ENCODE data around the gene AHNAK.

Gene AHNAK

DNA sequence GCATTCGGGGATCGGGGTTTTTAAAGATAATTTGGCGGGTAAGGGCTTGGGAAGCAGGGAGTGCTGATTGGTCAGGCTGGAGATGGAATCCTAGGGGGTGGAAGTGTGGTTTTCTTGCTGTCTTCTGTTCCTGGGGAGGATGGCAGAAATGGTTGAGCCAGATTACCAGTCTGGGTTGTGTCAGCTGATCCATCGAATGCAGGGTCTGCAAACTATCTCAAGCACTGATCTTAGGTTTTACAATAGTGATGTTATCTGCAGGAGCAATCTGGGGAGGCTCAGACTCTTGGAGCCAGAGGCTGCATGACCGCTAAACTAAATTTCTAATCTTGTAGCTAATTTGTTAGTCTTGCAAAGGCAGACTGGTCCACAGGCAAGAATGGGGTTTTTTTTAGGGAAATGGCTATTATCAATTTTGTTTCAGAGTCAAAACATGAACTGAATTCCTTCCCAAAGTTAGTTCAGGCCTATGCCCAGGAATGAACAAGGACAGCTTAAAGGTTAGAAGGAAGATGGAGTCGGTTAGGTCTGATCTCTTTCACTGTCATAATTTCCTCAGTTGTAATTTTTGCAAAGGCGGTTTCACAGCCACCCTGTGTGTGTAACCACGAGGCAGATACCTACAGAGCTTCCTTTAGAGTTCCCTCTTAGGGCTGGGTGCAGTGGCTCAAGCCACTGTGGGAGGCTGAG lies 117.6 kb downstream of the AHNAK start:
- DNase-seq = no peak

GRCh38 chr11:62427630-62428233 lies 118.9 kb downstream of the AHNAK start:
- DNase-seq = no peak

- no peak for DNase-seq
Observed at GRCh38 chr11:62423012-62423411, 123.6 kb downstream of the AHNAK start.

- DNase-seq = no peak
Observed at GRCh38 chr11:62421996-62422395, 124.6 kb downstream of the AHNAK start.

- DNase-seq = no peak
Observed at GRCh38 chr11:62420882-62421281, 125.7 kb downstream of the AHNAK start.

GRCh38 chr11:62419943-62420342 lies 126.7 kb downstream of the AHNAK start:
- DNase-seq = no peak

DNA sequence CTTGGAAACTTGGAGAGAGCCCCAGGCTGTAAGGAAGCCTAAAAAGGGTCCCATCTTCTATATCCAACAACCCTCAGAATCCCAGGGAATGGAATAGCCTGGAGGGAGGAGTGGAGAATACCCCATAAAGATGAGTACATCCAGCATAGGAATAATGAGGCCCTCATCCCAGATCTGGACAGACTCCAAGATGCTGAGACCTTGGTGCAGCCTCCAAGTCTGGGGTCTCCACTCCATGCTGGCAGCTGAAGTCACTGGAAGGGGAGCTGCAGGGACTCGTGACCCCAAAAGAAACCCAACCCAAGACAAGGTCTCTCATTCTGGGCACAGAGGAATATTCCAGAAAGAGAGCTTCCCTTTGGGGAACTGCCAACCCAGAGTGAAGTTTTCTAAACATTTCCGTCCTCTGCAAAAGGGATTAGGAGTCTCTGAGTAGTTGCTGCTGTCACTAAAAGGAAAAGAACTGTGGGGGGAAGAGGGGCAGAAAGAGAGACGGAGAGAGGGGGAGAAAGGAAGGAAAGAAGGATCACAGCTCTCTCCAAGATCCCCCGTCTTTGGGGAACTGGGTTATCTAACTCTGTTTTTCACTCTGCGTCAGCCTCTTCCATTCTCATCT lies 127.2 kb downstream of the AHNAK start:
- DNase-seq = no peak

DNA sequence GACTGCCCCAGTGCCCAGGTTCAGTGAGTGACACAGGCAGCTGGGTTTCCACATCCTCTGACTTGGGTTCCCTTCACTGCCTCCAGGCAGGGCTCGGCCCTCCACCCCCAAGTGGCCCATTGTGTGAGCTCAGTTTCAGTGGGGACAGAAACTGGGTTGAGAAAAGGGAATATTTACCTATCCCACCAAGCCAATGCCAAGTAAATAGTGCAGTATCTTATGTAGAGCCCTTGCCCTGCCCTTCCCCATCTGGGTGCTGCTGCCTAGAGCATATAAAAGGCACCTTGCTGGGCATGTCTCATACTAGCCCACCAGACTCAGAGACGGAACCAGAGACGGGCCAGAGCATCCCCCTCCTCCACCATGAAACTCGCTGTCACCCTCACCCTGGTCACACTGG lies 127.9 kb downstream of the AHNAK start, which contains the start of gene SCGB1A1:
TSS of gene SCGB1A1 (plus strand) at position 301 of the 400 bp plus-strand sequence. CDS start at position 364, 63 bp downstream.
- no peak for DNase-seq

DNA sequence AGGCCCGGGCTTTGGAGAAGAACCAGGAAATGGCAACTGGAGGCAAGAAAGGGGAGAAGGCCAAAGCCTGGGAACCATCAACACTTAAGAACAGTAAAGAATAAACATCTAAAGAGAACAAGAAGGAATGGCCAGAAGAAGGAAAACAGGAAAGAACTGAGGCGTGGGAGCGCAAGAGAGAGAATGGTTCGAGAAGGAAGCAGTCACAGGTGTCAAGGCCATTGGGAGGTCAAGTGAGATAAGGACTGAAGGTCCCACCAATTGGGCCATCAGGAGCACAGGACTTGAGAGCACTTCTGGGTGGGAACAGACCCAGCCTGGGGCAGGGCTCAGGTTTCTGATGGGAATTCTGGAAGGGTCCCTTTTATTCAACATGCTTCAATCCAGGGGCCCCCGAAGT lies 128.5 kb downstream of the AHNAK start:
- DNase-seq = no peak

GRCh38 chr11:62416596-62416995 lies 130.0 kb downstream of the AHNAK start:
- DNase-seq = no peak

- peak; percentile 32 for DNase-seq
Observed at GRCh38 chr11:62413060-62413696, 133.4 kb downstream of the AHNAK start.

- DNase-seq = no peak
Observed at GRCh38 chr11:62411524-62411923, 135.1 kb downstream of the AHNAK start.

GRCh38 chr11:62410972-62411371 lies 135.6 kb downstream of the AHNAK start:
- DNase-seq = no peak

DNA sequence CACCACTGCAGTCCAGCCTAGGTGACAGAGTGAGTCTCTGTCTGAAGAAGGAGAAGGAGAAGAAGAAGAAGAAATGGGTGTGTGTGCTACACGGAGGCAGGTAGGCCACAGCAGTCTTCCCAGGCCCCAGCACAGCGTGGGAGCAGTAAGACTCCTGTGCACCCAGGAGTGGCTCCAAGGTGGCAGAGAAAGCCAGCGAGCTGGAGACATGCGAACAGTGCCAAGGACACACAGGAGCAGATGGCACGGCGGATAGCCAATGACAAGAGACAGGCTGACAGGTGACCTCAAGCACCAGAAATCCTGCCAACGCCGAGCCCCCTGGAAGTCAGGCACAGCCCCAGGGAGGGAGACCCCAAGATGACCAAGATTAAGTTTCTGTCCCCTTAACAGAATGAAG lies 136.8 kb downstream of the AHNAK start:
- peak; percentile 37 for DNase-seq

DNA sequence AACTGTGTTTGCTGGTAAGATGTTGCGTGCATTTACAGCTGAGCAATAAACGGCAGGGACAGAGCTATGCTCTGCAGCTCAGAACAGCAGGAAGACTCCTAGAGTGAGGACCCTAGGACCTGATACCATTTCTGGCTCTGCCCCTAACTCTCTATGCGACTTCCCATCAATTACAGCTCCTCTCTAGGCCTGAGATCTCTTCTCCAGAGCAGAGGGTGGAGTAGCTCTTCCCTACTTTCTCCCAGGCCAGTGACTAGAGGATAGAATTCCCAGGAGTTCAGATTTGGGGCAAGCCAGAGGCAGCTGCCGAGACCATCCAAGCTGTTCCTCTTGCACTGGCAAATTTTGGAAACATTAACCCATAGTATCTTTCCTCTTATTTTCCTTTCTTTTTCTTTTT lies 140.6 kb downstream of the AHNAK start:
- DNase-seq = peak; percentile 63

DNA sequence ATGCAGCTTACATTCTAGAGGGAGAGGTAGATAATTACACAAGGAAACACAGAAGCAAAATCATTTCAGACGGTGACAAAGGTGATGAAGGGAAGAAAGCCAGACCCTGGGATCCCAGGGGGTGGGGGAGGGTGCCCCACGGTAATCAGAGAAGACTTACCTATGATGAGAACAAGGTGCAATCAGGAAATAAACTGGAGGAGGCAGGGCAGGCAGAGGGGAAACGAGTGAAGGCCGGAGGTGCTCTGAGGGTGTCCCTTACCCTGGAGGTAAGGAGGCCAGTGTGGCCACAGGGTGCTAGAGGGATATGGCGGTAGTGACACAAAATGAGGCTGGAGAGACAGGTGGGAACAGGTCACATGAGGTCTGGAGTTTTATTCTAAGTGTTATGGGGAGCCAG lies 141.7 kb downstream of the AHNAK start:
- DNase-seq = no peak

DNA sequence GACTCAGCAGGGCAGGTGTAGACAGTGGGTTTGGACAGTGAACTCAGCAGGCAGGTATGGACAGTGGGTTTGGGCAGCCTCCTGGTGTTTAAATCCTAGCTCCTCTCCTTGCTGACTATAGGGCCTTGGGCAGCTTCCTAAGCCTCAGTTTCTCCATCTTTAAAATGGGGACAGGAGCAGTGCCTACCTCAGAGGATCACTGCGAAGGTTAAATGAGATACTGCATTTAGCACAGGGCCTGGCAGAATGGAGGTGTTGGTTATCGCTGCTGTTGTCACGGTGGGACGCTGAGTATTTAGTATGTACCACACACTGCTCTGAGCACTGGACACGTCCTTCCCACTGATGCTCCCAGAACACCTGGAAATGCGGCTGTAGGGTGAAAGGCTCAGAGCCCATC lies 142.2 kb downstream of the AHNAK start:
- no peak for DNase-seq

- no peak for DNase-seq
Observed at GRCh38 chr11:62402960-62403730, 143.5 kb downstream of the AHNAK start.

DNA sequence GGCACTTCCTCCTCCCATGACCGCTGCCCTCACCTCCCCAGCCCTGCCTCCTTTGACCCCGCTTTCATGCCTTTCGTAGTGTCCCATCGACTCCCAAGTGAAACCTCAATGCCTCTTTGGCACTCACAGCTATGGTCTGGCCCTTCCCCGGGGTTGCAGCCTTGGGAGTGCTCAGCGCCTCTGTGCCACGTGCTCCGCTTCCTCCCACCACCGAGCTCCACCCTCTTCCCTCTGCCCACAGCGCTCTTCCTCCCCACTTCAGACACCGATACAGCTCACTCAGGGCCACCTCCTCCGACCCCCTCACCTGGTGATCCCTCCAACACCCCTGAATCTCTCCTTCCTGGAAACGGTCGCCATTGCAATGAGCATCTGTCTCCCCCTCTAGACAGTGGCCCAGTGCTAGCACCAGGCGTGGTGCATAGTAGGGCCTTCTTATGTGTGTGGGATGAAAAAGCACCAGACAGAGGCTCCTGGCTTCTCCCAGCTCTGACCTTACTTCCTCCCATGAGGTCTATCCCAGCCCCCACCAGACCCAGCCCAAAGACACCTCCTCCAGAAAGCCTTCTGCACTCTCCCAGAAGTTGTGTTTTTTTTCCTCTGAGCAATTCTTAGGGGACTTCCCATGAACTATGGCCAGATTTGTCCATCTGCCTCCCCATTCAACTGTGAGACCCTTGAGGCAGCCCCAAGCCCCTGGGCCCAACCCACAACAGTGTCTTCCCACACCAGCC lies 144.2 kb downstream of the AHNAK start:
- no peak for DNase-seq

DNA sequence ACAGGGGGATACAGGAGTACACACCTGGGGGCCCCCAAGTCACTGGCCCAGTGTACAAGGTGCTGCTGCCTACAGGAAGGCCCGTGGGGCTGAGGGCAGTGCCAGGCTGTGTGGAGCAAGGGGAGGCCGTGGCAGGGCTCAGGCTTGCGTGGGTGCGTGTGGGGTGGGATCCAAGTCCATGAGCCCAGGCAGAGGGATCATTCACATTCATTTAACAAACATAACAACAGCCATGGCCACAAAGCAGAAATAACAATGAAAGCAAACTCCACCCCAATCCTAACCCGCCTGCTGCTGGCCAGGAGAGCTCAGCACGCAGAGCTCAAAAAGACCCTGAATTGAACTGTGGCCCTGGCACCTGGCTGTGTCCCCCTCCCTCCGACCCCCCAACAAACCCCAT lies 144.8 kb downstream of the AHNAK start:
- no peak for DNase-seq

GRCh38 chr11:62401356-62401755 lies 145.2 kb downstream of the AHNAK start:
- no peak for DNase-seq

GRCh38 chr11:62400760-62401159 lies 145.8 kb downstream of the AHNAK start:
- DNase-seq = no peak

Data from NCI-H2171 treated with DMSO at 0.1 percent for 48 hours (cell line).